MM.1S (cell line): ENCODE data around the gene ABCC6.

Source experiments
- CTCF ChIP-seq: fragments of 300-600 bp; sonication (generic); IDR thresholded peaks from 2 replicates; pipeline ENCODE4 v1.5.1; 2016; ENCODE audit warnings: antibody characterized with exemption, low read length, mixed read lengths
- EZH2 ChIP-seq: fragments of 300-600 bp; sonication (generic); optimal IDR thresholded peaks from 2 replicates; pipeline ENCODE3; 2017; ENCODE audit warnings: low read depth, mild to moderate bottlenecking, antibody characterized with exemption, low read length, mixed read lengths
- EZH2phosphoT487 ChIP-seq: fragments of 300-600 bp; sonication (generic); IDR thresholded peaks from 2 replicates; pipeline ENCODE4 v1.6.1; 2018; ENCODE audit warnings: antibody characterized with exemption, low read length

- no peak for TF ChIP-seq CTCF
- TF ChIP-seq EZH2 = no peak
- TF ChIP-seq EZH2phosphoT487 = no peak
Observed at GRCh38 chr16:16169615-16170014, 53.7 kb downstream of the ABCC6 start.
